Activated CD4-positive, alpha-beta T cell treated with anti-CD3 and anti-CD28 coated beads for 36 hours (primary cell): ENCODE results near the gene SMIM24. TPM values are rescaled to one million over a fixed set of nuclear protein-coding genes. Genes with fewer than 3 reads are reported as not detected.
A peak's percentile ranks its signal among the peaks of the same experiment; 100 is the strongest.

ENCODE experiments used
- ATAC-seq: fragments of 200-7000 bp; cut with Tn5 transposase; one replicate; pipeline ENCODE4 v1.10.0; 2021; ENCODE audit warnings: mild to moderate bottlenecking, moderate library complexity
- CTCF ChIA-PET: fragments of 350-600 bp; sonication (Branson Sonifier 250); formaldehyde crosslinking; loops from one replicate; lab custom pipeline; 2021; ENCODE audit warnings: antibody characterized with exemption; lab: Charles Lee
- POLR2A ChIA-PET: fragments of 350-600 bp; sonication (Branson Sonifier 250); formaldehyde crosslinking; loops from one replicate; lab custom pipeline; 2021; ENCODE audit warnings: antibody characterized with exemption, inconsistent platforms; lab: Charles Lee
- DNase-seq: peaks from one replicate; pipeline ENCODE4 v3.0.0-alpha.2; 2020
- H3K27ac Mint-ChIP-seq: one replicate; pipeline ENCODE4 v1.8.0; 2021; ENCODE audit warnings: mixed read lengths
- H3K27me3 Mint-ChIP-seq: one replicate; pipeline ENCODE4 v1.8.0; 2021; ENCODE audit warnings: mixed read lengths
- H3K36me3 Mint-ChIP-seq: one replicate; pipeline ENCODE4 v1.8.0; 2021; ENCODE audit warnings: low read depth, mixed read lengths
- H3K4me1 Mint-ChIP-seq: one replicate; pipeline ENCODE4 v1.8.0; 2021; ENCODE audit warnings: mixed read lengths
- H3K4me3 Mint-ChIP-seq: one replicate; pipeline ENCODE4 v1.8.0; 2021; ENCODE audit warnings: mild to moderate bottlenecking, moderate library complexity, mixed read lengths
- H3K9me3 Mint-ChIP-seq: one replicate; pipeline ENCODE4 v1.8.0; 2021; ENCODE audit warnings: low read depth, mixed read lengths
- intact Hi-C, 2 experiments: fragments of 100-400 bp; cut with DNase I in 1 of 2; cut with micrococcal nuclease in 1 of 2; formaldehyde crosslinking; loops; one replicate each; pipeline versions ENCODE4 v1.14.2 to v1.15.1; 2022 to 2024; cut with DNase I, micrococcal nuclease
- total RNA-seq, 2 experiments: library from RNA; stranded (reverse); gene quantifications; one replicate each; pipeline ENCODE4 v1.2.3, GENCODE V29; 2021

The SMIM24 gene
- total RNA-seq, 2 experiments from 2014 or later, result 0.49 TPM; not detected in 1

DNA sequence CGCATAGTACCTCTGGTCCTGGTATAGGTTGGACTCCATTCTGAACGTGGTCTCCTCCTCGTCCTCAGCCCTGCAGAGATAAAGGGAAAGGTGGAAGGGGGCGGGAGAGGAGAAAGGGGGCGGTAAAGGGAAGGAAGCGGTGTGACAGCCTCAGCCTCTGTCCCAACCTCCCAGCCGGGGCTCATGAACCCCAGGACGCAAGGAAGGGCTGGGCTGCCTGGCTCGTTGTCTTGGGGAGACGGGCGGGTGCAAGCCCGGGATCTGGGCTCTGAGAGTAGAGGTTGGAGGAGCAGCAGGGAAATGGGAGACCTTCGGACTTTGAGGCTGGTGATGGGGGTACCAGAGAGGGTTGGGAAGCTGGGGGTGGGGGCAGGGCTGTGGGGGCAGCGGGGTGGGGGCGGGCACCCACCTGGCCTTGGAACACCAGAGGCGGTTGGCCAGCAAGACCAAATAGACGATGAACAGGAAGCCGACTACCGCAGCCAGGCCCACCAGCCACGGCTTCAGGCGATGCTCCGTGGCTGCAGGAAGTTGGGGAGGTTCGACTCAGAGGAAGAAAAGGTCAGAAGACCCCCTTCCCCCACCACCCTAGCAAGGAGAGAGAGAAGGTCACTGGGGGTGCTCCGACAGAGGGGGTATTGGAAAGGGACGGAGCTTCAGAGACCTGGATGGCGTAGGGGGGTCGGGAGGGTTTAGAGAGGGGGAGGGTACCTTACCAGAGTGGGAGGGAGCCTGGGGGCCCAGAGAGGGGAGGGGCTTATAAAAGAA is 1.7 kb downstream of the SMIM24 start:
- Mint-ChIP-seq H3K4me3 (peak overlapping the region; percentile 11), H3K9me3 (no peaks in the 10 kb centered on the region), H3K27me3 (no peaks in the 10 kb centered on the region), H3K36me3 (no peaks in the 10 kb centered on the region), H3K4me1 (peaks cover 9% of the 10 kb centered on the region), H3K27ac (no peak overlapping the region)
- POLR2A ChIA-PET, result interaction anchor here (0.6 to 1.0 kb wide), 2 partner anchors 46 to 203 kb away, joined by 3 read pairs; no protein-coding TSS in a partner anchor
- intact Hi-C loops, result loop anchor here in 1 of 2 experiments (1.0 kb wide), 2 partner anchors 193 to 202 kb away; no protein-coding TSS in a partner anchor
- CTCF ChIA-PET, result interaction anchor here (1.0 to 1.3 kb wide), 2 partner anchors 10 to 528 kb away, joined by 3 to 5 read pairs; no protein-coding TSS in a partner anchor
- ATAC-seq (no peak), DNase-seq (no peak)

DNA sequence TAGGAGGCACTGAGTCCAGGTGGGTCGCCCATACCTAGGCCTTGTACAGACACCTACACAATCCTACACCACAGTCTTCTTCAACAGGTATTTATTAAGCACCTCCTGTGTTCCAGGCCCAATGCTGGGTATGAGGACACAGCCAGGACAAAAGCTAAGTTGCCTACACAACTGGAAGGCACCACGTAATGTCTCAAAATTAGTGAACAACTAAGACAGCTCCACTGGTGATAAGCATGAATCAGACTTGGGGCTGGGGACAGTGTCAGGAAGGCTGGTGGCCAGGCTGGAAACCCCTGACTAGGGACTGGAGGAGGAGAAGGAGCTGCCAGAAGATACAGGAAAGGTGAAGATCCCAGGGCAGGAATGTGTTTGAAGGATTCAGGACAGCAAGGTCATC is 2.4 kb downstream of the SMIM24 start:
- Mint-ChIP-seq H3K27me3 (no peaks in the 10 kb centered on the region), H3K9me3 (no peaks in the 10 kb centered on the region), H3K4me3 (no peak overlapping the region), H3K4me1 (peaks cover 9% of the 10 kb centered on the region), H3K36me3 (no peaks in the 10 kb centered on the region), H3K27ac (no peak overlapping the region)
- intact Hi-C loops, result no loop called here
- ChIA-PET CTCF (no interaction called here), POLR2A (no interaction called here)
- DNase-seq, result no peak
- ATAC-seq, result no peak

DNA sequence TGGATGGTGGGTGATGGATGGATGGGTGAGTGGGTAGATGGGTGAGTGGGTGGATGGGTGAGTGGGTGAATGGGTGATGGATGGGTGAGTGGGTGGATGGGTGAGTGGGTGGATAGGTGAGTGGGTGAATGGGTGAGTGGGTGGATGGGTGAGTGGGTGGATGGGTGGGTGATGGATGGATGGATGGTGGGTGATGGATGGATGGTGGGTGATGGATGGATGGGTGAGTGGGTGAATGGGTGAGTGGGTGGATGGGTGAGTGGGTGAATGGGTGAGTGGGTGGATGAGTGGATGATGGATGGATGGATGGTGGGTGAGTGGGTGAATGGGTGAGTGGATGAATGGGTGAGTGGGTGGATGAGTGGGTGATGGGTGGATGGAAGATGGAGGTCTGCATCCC is 2.8 kb downstream of the SMIM24 start:
- ATAC-seq (no peak), DNase-seq (no peak)
- intact Hi-C loops, result no loop called here
- ChIA-PET POLR2A (no interaction called here), CTCF (no interaction called here)
- Mint-ChIP-seq H3K4me1 (peaks cover 9% of the 10 kb centered on the region), H3K27me3 (no peaks in the 10 kb centered on the region), H3K36me3 (no peaks in the 10 kb centered on the region), H3K27ac (no peak overlapping the region), H3K9me3 (no peaks in the 10 kb centered on the region), H3K4me3 (no peak overlapping the region)

DNA sequence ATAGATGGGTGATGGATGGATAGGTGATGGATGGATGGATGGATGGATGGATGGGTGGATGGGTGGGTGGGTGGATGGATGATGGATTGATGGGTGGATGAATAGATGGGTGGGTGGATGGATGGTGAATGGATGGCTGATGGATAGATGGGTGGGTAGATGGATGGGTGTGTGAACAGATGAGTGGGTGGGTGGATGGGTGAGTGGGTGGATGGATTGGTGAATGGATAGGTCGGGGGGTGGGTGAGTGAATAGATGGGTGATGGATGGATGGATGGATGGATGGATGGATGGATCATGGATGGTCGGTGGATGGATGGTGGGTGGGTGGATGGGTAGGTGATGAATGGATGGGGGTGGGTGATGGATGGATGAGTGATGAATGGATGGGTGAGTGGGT is 3.5 kb downstream of the SMIM24 start:
- Mint-ChIP-seq H3K4me1 (peaks cover 9% of the 10 kb centered on the region), H3K36me3 (no peaks in the 10 kb centered on the region), H3K4me3 (no peak overlapping the region), H3K27me3 (no peaks in the 10 kb centered on the region), H3K9me3 (no peaks in the 10 kb centered on the region), H3K27ac (no peak overlapping the region)
- DNase-seq, result no peak
- POLR2A ChIA-PET, result no interaction called here
- no peak for ATAC-seq
- CTCF ChIA-PET, result no interaction called here
- intact Hi-C loops, result no loop called here

DNA sequence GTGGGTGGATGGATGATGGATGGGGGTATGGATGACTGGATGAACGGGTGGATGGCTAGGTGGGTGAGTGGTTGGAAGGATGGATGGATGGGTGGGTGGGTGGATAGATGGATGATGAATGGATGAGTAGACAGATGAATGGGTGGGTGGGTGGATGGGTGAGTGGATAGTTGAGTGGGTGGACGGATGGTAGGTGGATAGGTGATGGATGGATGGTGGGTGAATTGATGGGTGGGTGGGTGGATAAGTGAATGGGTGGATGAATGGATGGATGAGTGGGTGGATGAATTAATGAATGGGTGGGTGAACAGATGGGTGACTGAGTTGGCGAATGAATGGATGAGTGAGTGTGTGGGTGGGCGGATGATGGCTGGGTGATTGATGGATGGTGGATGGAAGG is 4.9 kb downstream of the SMIM24 start:
- no peak for DNase-seq
- no peaks in the 10 kb centered on the region for H3K36me3 Mint-ChIP-seq
- CTCF ChIA-PET, result no interaction called here
- H3K4me3 Mint-ChIP-seq, result no peak overlapping the region
- no peaks in the 10 kb centered on the region for H3K27me3 Mint-ChIP-seq
- POLR2A ChIA-PET, result no interaction called here
- no peak for ATAC-seq
- intact Hi-C loops, result no loop called here
- H3K27ac Mint-ChIP-seq, result no peak overlapping the region
- no peaks in the 10 kb centered on the region for H3K9me3 Mint-ChIP-seq
- H3K4me1 Mint-ChIP-seq, result peaks cover 9% of the 10 kb centered on the region

DNA sequence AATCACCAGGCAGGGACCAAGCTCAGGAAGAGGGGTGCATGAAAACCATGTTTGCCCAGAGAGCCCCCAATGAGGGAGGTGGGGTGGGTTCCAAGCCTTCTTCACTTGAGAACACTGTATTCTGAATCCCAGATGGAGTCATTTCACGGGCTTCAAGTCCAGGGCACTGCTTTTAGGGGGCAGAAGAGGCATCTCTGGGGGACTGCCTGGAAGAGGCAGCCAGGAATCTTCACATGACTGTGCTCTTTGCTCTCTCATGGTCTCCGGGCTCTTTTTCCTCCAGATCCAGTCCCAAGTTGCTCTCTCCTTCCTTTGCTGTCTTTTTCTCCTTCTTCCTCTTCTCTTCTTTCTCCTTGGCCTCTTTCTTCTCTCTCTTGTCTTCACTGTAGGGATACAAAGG is 5.7 kb downstream of the SMIM24 start:
- intact Hi-C loops, result loop anchor here in 1 of 2 experiments (5.0 kb wide), 1 partner anchor 167 kb away; no protein-coding TSS in a partner anchor
- H3K27me3 Mint-ChIP-seq, result no peaks in the 10 kb centered on the region
- CTCF ChIA-PET, result interaction anchor here (0.6 to 2.1 kb wide), 2 partner anchors 158 to 170 kb away, joined by 3 to 8 read pairs; no protein-coding TSS in a partner anchor

DNA sequence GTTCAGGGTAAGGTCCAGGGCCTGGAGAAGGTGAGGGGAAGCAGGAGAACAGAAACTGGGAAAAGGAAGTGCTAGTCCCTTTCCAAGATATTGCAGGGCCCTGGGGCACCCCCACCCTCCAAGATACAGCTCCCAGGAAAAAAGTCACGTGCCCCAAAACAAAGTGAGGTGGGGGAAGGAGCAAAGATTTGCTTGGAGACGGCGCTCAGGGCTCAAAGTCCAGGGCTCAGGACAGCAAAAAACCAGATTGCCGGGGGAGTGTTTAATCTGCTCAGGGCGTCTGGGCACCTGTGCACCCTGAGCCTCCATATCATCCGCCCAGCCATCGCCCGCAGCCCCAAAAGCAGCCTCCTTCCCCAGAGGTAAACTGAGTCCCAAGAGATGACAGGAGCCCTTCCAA is 6.3 kb downstream of the SMIM24 start:
- intact Hi-C loops, result loop anchor here in 1 of 2 experiments (5.0 kb wide), 1 partner anchor 167 kb away; no protein-coding TSS in a partner anchor
- H3K4me3 Mint-ChIP-seq, result no peak overlapping the region
- CTCF ChIA-PET, result interaction anchor here (0.6 to 2.1 kb wide), 3 partner anchors 134 to 169 kb away, joined by 3 to 8 read pairs (median 5); no protein-coding TSS in a partner anchor
- H3K36me3 Mint-ChIP-seq, result no peaks in the 10 kb centered on the region
- H3K9me3 Mint-ChIP-seq, result no peaks in the 10 kb centered on the region
- DNase-seq (no peak), ATAC-seq (no peak)
- no peaks in the 10 kb centered on the region for H3K27me3 Mint-ChIP-seq
- POLR2A ChIA-PET, result no interaction called here
- peaks cover 9% of the 10 kb centered on the region for H3K4me1 Mint-ChIP-seq
- H3K27ac Mint-ChIP-seq, result no peak overlapping the region

More for the DNA sequence above, 5.7 kb downstream of the SMIM24 start:
- no peaks in the 10 kb centered on the region for H3K9me3 Mint-ChIP-seq
- peaks cover 9% of the 10 kb centered on the region for H3K4me1 Mint-ChIP-seq
- ATAC-seq, result no peak
- POLR2A ChIA-PET, result no interaction called here
- H3K4me3 Mint-ChIP-seq, result no peak overlapping the region
- H3K27ac Mint-ChIP-seq, result no peak overlapping the region
- DNase-seq, result no peak
- H3K36me3 Mint-ChIP-seq, result no peaks in the 10 kb centered on the region

DNA sequence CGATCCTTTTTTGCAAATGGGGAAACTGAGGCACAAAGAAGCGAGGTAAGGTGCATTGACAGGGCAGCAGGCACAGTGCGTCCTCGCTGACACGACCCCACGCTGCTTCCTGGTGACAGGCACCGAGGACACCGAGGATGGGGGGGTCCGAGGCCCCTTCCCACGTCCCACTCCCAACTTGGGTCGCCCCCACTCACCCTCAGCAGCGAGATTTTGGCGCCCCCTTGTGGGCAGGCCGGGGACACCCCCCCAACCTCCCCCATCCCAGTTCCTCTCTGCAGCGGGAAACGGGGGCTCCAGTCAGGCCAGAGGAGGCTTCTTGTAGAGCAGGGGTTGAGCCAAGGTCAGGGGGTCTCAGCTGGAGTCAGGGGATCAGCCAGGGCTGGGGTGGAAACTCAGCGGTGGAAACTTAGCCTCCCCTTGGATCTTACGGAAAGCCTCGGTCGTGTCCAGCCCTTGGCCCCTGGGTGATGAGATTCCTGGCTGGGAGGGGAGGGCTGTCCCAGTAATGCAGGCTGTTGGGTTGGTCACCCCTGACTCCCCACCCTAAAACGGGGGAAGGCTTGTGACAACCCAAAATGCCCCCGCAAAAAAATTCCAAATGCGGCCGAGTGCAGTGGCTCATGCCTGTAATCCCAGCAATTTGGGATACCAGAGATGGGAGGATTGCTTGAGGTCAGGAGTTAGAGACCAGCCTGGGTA is 8.2 kb downstream of the SMIM24 start:
- ATAC-seq, result peak; percentile 36
- no peaks in the 10 kb centered on the region for H3K4me1 Mint-ChIP-seq
- CTCF ChIA-PET, result interaction anchor here (0.8 to 2.1 kb wide), 8 partner anchors 14 to 167 kb away, joined by 3 to 10 read pairs (median 4); no protein-coding TSS in a partner anchor
- H3K27me3 Mint-ChIP-seq, result no peaks in the 10 kb centered on the region
- POLR2A ChIA-PET, result no interaction called here
- intact Hi-C loops, result loop anchor here (1.0 to 5.0 kb wide), 3 partner anchors 145 to 167 kb away; no protein-coding TSS in a partner anchor
- H3K27ac Mint-ChIP-seq, result no peak overlapping the region
- H3K36me3 Mint-ChIP-seq, result peaks cover 2% of the 10 kb centered on the region
- peaks cover 2% of the 10 kb centered on the region for H3K9me3 Mint-ChIP-seq
- peak; percentile 66 for DNase-seq
- H3K4me3 Mint-ChIP-seq, result no peak overlapping the region

DNA sequence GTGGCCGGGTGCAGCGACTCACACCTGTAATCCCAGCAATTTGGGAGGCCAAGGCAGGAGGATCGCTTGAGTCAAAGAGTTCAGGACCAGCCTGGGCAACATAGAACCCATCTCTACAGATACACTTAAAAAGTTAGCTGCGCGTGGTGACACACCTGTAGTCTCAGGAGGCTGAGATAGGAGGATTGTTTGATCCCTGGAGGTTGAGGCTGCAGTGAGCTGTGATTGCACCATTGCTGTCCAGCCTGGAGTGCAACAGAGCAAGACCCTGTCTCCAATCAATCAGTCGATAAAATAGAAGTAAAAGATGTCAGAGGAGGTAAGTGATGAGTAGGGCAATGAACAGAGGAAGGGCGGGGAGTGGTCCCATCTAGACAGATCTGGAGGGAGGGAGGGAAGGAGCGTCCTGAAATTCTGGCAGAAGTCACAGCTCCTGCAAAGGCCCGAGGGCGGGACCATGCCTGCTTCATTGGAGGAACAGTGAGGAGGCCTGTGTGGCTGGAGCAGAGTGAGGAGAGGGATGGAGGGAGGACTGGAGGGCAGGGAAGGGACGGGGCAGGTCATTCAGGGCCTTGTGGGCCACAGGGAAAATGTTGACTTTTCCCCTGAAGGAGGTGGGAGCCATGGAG is 9.7 kb downstream of the SMIM24 start:
- H3K36me3 Mint-ChIP-seq, result peaks cover 2% of the 10 kb centered on the region
- ATAC-seq (no peak), DNase-seq (no peak)
- no peak overlapping the region for H3K4me3 Mint-ChIP-seq
- H3K27me3 Mint-ChIP-seq, result no peaks in the 10 kb centered on the region
- no peak overlapping the region for H3K27ac Mint-ChIP-seq
- CTCF ChIA-PET, result interaction anchor here (0.6 to 1.6 kb wide), 10 partner anchors 10 to 1002 kb away, joined by 3 to 8 read pairs (median 3); no protein-coding TSS in a partner anchor
- POLR2A ChIA-PET, result no interaction called here
- intact Hi-C loops, result loop anchor here in 1 of 2 experiments (5.0 kb wide), 1 partner anchor 163 kb away; no protein-coding TSS in a partner anchor
- peaks cover 2% of the 10 kb centered on the region for H3K9me3 Mint-ChIP-seq
- H3K4me1 Mint-ChIP-seq, result no peaks in the 10 kb centered on the region

DNA sequence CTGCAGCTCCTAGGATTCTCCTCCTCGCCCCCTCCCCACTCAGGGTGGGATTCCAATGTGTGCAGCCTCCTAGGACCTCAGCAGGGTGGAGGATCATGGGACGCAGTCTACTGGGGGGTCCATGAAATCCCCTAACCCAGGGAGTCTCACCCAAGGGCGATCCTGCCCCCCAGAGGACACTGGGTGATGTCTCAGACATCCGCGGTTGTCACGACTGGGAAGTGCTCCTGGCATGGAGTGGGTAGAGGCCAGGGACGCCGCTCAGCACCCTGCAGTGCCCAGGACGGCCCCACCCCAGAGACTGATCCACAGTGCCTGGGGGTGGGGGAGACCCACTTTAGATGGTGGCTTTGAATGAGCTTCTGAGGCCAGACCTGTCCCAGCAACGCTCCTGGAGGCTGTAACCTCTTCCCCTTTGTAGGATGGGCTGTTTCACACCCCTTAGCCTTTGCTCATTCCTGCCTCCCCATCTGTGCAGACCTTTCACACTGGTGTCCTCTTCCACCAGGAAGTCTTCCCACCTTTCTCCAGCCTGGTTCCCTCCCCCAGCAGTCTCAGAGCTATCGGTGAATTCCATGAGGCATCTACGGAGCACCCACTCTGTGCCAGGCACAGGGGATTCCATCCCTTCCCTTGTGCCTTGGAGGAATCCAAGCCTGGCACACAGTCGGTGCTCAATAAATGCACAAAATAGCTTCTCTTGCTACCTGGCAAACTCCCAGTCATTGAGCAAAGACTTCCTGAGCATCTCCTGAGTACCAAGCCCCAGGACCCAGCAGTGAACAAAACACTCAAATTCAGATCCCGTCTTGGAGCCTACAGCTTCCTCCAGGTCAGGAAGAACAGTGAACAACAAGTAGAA is 10.5 kb downstream of the SMIM24 start:
- DNase-seq (no peak), ATAC-seq (peak; percentile 21)
- H3K27ac Mint-ChIP-seq, result no peak overlapping the region
- POLR2A ChIA-PET, result interaction anchor here (0.7 kb wide), 1 partner anchor 165 kb away, joined by 3 read pairs; no protein-coding TSS in a partner anchor
- CTCF ChIA-PET, result interaction anchor here (0.7 to 1.6 kb wide), 10 partner anchors 9 to 239 kb away, joined by 3 to 8 read pairs (median 3); no protein-coding TSS in a partner anchor
- H3K9me3 Mint-ChIP-seq, result peaks cover 2% of the 10 kb centered on the region
- H3K36me3 Mint-ChIP-seq, result peaks cover 2% of the 10 kb centered on the region
- intact Hi-C loops, result loop anchor here in 1 of 2 experiments (5.0 kb wide), 1 partner anchor 163 kb away; no protein-coding TSS in a partner anchor
- no peaks in the 10 kb centered on the region for H3K4me1 Mint-ChIP-seq
- no peak overlapping the region for H3K4me3 Mint-ChIP-seq
- no peaks in the 10 kb centered on the region for H3K27me3 Mint-ChIP-seq
